ENCODE measurements around the gene MYO15A. TPM values are rescaled to one million over a fixed set of nuclear protein-coding genes. Genes with fewer than 3 reads are reported as not detected.

Gene MYO15A
- total RNA-seq, 2 donors from 2014 or later: 0.32 to 8.3 TPM

GRCh38 chr17:18116078-18116477 lies 7.5 kb downstream of the MYO15A start:
- no peaks in the 10 kb centered on the region for H3K4me1 ChIP-seq (replicated peaks)
- intact Hi-C loops (cut with DNase I): no loop called here
- no peak overlapping the region for H3K4me3 ChIP-seq
- H3K27ac ChIP-seq: no peak overlapping the region
- WGBS: 79% methylated on average over 5 of the region's 5 CpGs
- H3K36me3 ChIP-seq: no peaks in the 10 kb centered on the region
- no peaks in the 10 kb centered on the region for H3K27me3 ChIP-seq (replicated peaks; ENCODE audit: insufficient read depth)
- no peaks in the 10 kb centered on the region for H3K9me3 ChIP-seq
- TF ChIP-seq POLR2AphosphoS5 (IDR thresholded peaks at IDR 0.05) (no peak), CTCF (IDR thresholded peaks at IDR 0.05) (no peak), POLR2A (IDR thresholded peaks at IDR 0.05) (no peak)
- no peak for DNase-seq (ENCODE audit: low spot score)

- Histone ChIP-seq H3K4me1 (replicated peaks) (no peaks in the 10 kb centered on the region), H3K9me3 (no peaks in the 10 kb centered on the region), H3K27ac (no peak overlapping the region), H3K27me3 (replicated peaks; ENCODE audit: insufficient read depth) (no peaks in the 10 kb centered on the region), H3K4me3 (no peak overlapping the region), H3K36me3 (no peaks in the 10 kb centered on the region)
- WGBS: 88% methylated on average over 1 of the region's 1 CpG
- no peak for DNase-seq (ENCODE audit: low spot score)
- intact Hi-C loops (cut with DNase I): no loop called here
- no peak for TF ChIP-seq POLR2AphosphoS5 (IDR thresholded peaks at IDR 0.05)
- no peak for TF ChIP-seq POLR2A (IDR thresholded peaks at IDR 0.05)
- TF ChIP-seq CTCF (IDR thresholded peaks at IDR 0.05): no peak
Observed at GRCh38 chr17:18117533-18117932, 9.0 kb downstream of the MYO15A start.

- Histone ChIP-seq H3K27ac (no peak overlapping the region), H3K27me3 (replicated peaks; ENCODE audit: insufficient read depth) (no peaks in the 10 kb centered on the region), H3K4me1 (replicated peaks) (no peaks in the 10 kb centered on the region), H3K36me3 (no peaks in the 10 kb centered on the region), H3K4me3 (no peak overlapping the region), H3K9me3 (no peaks in the 10 kb centered on the region)
- intact Hi-C loops (cut with DNase I): no loop called here
- WGBS: 88% methylated on average over 32 of the region's 33 CpGs
- DNase-seq (ENCODE audit: low spot score): no peak
- TF ChIP-seq POLR2AphosphoS5 (IDR thresholded peaks at IDR 0.05) (no peak), CTCF (IDR thresholded peaks at IDR 0.05) (no peak), POLR2A (IDR thresholded peaks at IDR 0.05) (no peak)
Observed at GRCh38 chr17:18117982-18118975, 9.7 kb downstream of the MYO15A start.

- intact Hi-C loops (cut with DNase I): no loop called here
- no peaks in the 10 kb centered on the region for H3K4me1 ChIP-seq (replicated peaks)
- H3K27ac ChIP-seq: no peak overlapping the region
- H3K9me3 ChIP-seq: no peaks in the 10 kb centered on the region
- no peaks in the 10 kb centered on the region for H3K36me3 ChIP-seq
- no peaks in the 10 kb centered on the region for H3K27me3 ChIP-seq (replicated peaks; ENCODE audit: insufficient read depth)
- no peak for DNase-seq (ENCODE audit: low spot score)
- 98% methylated on average over 57 of the region's 57 CpGs for WGBS
- H3K4me3 ChIP-seq: no peak overlapping the region
- TF ChIP-seq POLR2A (IDR thresholded peaks at IDR 0.05) (no peak), CTCF (IDR thresholded peaks at IDR 0.05) (no peak), POLR2AphosphoS5 (IDR thresholded peaks at IDR 0.05) (no peak)
Observed at GRCh38 chr17:18119166-18119745, 10.7 kb downstream of the MYO15A start.
